NB4 (cell line): Measurements from ENCODE around the gene L1CAM.

ENCODE experiments used
- CTCF ChIP-seq: IDR thresholded peaks from one replicate; pipeline ENCODE4 v1.5.1; 2012; ENCODE audit warnings: low read depth, low read length
- MAX ChIP-seq: IDR thresholded peaks from 2 replicates; pipeline ENCODE4 v1.6.1; 2011; ENCODE audit warnings: low read depth, low read length
- POLR2A ChIP-seq: IDR thresholded peaks from 2 replicates; pipeline ENCODE4 v1.6.1; 2011; ENCODE audit warnings: mild to moderate bottlenecking; ENCODE audit not compliant: insufficient read length; ENCODE audit errors: extremely low read depth

GRCh38 chrX:153921070-153921469 lies 35.1 kb upstream of the L1CAM start:
- TF ChIP-seq POLR2A (no peak), CTCF (no peak), MAX (no peak)
